ENCODE data around the gene NFE2L1.
"Not testable (repeated sequence)": the region's sequence is repeated elsewhere in the genome, so short reads cannot be mapped to it uniquely, and the experiment has no call there.

NFE2L1 gene

DNA sequence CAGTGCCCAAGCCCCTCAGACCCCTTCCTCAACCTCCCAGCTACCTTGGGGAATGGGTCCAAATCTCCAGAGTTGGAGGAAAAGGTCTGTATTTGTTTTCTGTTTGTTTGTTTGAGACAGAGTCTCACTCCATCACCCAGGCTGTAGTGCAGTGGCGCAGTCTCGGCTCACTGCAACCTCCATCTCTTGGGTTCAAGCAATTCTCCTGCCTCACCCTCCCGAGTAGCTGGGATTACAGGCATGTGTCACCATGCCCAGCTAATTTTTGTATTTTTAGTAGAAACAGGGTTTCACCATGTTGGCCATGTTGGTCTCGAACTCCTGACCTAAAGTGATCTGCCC lies 30.4 kb upstream of the NFE2L1 start:
- H3K4me1 ChIP-seq (ENCODE audit: control insufficient read depth in 1 of 2, insufficient read depth in 2 of 2, low read length in 2 of 2); DNase-seq; H4K91ac ChIP-seq (ENCODE audit: low read depth, low read length); H3K4me3 ChIP-seq (ENCODE audit: low read depth, low read length); H2AFZ ChIP-seq (ENCODE audit: insufficient read depth, low read length, poor library complexity); H4K12ac ChIP-seq (ENCODE audit: low read depth, low read length); H3K79me1 ChIP-seq (ENCODE audit: low read length); H3K27ac ChIP-seq (ENCODE audit: low read depth, low read length); H3K23ac ChIP-seq (ENCODE audit: low read length); H3K4me2 ChIP-seq (ENCODE audit: low read length); H2BK12ac ChIP-seq (ENCODE audit: low read length); H3K27me3 ChIP-seq (ENCODE audit: insufficient read depth, low read length); H2BK120ac ChIP-seq (ENCODE audit: insufficient read depth, low read length, poor library complexity); H3K36me3 ChIP-seq (ENCODE audit: control insufficient read depth in 1 of 2, insufficient read depth in 2 of 2, low read length in 2 of 2); H3K14ac ChIP-seq (ENCODE audit: low read length); H4K8ac ChIP-seq (ENCODE audit: low read depth, low read length); H2BK5ac ChIP-seq (ENCODE audit: low read depth, low read length, poor library complexity); H2AK5ac ChIP-seq (ENCODE audit: low read length); H3K79me2 ChIP-seq (ENCODE audit: control insufficient read depth, insufficient read depth, low read length, poor library complexity); H3K9ac ChIP-seq (ENCODE audit: low read length); H3K9me3 ChIP-seq (ENCODE audit: insufficient read depth, low read depth, low read length); H3K4ac ChIP-seq (ENCODE audit: low read depth, low read length); H3K18ac ChIP-seq (ENCODE audit: low read length): not testable (repeated sequence)
- WGBS (ENCODE audit: extremely low coverage, insufficient coverage, insufficient read length) = no CpG with 5 or more reads among the region's 4 CpGs

DNA sequence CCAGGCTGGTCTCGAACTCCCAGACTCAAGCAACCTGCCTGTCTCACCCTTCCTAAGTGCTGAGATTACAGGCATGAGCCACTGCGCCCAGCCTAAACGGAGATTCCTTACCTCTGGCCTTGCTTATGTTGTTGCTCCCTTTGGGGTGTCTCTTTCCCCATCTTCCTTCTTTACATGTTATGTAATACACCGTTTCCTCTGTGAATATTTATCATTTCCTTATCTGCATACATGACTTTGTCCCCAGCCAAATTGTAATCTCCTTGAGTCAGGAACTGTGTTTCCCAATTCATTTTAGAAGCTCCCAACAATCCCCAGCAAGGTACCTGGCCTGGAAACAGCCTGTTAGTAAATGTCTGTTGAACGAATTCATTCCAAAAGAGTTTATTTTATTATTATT lies 26.2 kb upstream of the NFE2L1 start:
- no peak overlapping the region for H2AK5ac ChIP-seq (ENCODE audit: low read length)
- H2AFZ ChIP-seq (ENCODE audit: insufficient read depth, low read length, poor library complexity) = no peak overlapping the region
- no peak overlapping the region for H2BK12ac ChIP-seq (ENCODE audit: low read length)
- H3K79me1 ChIP-seq (ENCODE audit: low read length) = no peaks in the 10 kb centered on the region
- no peak overlapping the region for H3K14ac ChIP-seq (ENCODE audit: low read length)
- no peak overlapping the region for H3K27ac ChIP-seq (ENCODE audit: low read depth, low read length)
- no peak overlapping the region for H3K23ac ChIP-seq (ENCODE audit: low read length)
- H3K9me3 ChIP-seq (ENCODE audit: insufficient read depth, low read depth, low read length) = peaks cover 4% of the 10 kb centered on the region
- no peak for DNase-seq
- H4K12ac ChIP-seq (ENCODE audit: low read depth, low read length) = no peak overlapping the region
- no peak overlapping the region for H4K91ac ChIP-seq (ENCODE audit: low read depth, low read length)
- no peaks in the 10 kb centered on the region for H3K79me2 ChIP-seq (ENCODE audit: control insufficient read depth, insufficient read depth, low read length, poor library complexity)
- WGBS (ENCODE audit: extremely low coverage, insufficient coverage, insufficient read length) = no CpG with 5 or more reads among the region's 5 CpGs
- peaks cover 22 to 23% of the 10 kb centered on the region in 2 experiments for H3K4me1 ChIP-seq (ENCODE audit: control insufficient read depth in 1 of 2, insufficient read depth in 2 of 2, low read length in 2 of 2)
- H3K18ac ChIP-seq (ENCODE audit: low read length) = no peak overlapping the region
- H3K4me2 ChIP-seq (ENCODE audit: low read length) = no peak overlapping the region
- H3K27me3 ChIP-seq (ENCODE audit: insufficient read depth, low read length) = peaks cover 17% of the 10 kb centered on the region
- no peak overlapping the region for H2BK120ac ChIP-seq (ENCODE audit: insufficient read depth, low read length, poor library complexity)
- no peak overlapping the region for H3K9ac ChIP-seq (ENCODE audit: low read length)
- no peak overlapping the region for H2BK5ac ChIP-seq (ENCODE audit: low read depth, low read length, poor library complexity)
- no peaks in the 10 kb centered on the region for H3K36me3 ChIP-seq (ENCODE audit: control insufficient read depth in 1 of 2, insufficient read depth in 2 of 2, low read length in 2 of 2)
- no peak overlapping the region for H3K4ac ChIP-seq (ENCODE audit: low read depth, low read length)
- no peak overlapping the region for H3K4me3 ChIP-seq (ENCODE audit: low read depth, low read length)
- H4K8ac ChIP-seq (ENCODE audit: low read depth, low read length) = no peak overlapping the region

DNA sequence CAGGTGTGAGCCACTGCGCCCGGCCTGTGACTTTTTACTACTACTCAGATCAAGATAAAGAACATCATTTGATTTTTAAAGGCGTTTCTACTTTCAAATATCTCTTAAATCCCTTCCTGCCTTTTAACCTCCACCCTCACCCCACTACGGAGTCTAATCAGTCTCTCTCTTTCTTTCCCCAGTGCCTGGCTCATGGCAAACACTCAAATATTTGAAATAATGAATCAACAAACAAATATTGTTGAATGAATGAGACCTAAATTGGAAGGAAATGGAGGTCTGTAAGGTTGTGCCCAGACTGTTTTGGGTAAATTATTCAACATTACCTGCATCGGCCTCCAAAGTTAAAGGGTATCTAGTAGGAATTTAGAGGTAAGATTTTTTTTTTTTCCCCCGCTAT lies 25.3 kb upstream of the NFE2L1 start:
- Histone ChIP-seq H3K4me1 (ENCODE audit: control insufficient read depth in 1 of 2, insufficient read depth in 2 of 2, low read length in 2 of 2) (peaks cover 22 to 23% of the 10 kb centered on the region in 2 experiments), H3K36me3 (ENCODE audit: control insufficient read depth in 1 of 2, insufficient read depth in 2 of 2, low read length in 2 of 2) (no peaks in the 10 kb centered on the region), H3K4me2 (ENCODE audit: low read length) (no peak overlapping the region), H2AFZ (ENCODE audit: insufficient read depth, low read length, poor library complexity) (no peak overlapping the region), H3K18ac (ENCODE audit: low read length) (no peak overlapping the region), H3K4ac (ENCODE audit: low read depth, low read length) (no peak overlapping the region), H3K9me3 (ENCODE audit: insufficient read depth, low read depth, low read length) (peaks cover 4% of the 10 kb centered on the region), H4K91ac (ENCODE audit: low read depth, low read length) (no peak overlapping the region), H2BK12ac (ENCODE audit: low read length) (no peak overlapping the region), H2BK120ac (ENCODE audit: insufficient read depth, low read length, poor library complexity) (no peak overlapping the region), H2BK5ac (ENCODE audit: low read depth, low read length, poor library complexity) (no peak overlapping the region), H3K79me1 (ENCODE audit: low read length) (no peaks in the 10 kb centered on the region), H3K27me3 (ENCODE audit: insufficient read depth, low read length) (peaks cover 17% of the 10 kb centered on the region), H3K79me2 (ENCODE audit: control insufficient read depth, insufficient read depth, low read length, poor library complexity) (no peaks in the 10 kb centered on the region), H4K12ac (ENCODE audit: low read depth, low read length) (no peak overlapping the region), H3K23ac (ENCODE audit: low read length) (no peak overlapping the region), H3K27ac (ENCODE audit: low read depth, low read length) (no peak overlapping the region), H3K4me3 (ENCODE audit: low read depth, low read length) (no peak overlapping the region), H2AK5ac (ENCODE audit: low read length) (no peak overlapping the region), H4K8ac (ENCODE audit: low read depth, low read length) (no peak overlapping the region), H3K9ac (ENCODE audit: low read length) (no peak overlapping the region), H3K14ac (ENCODE audit: low read length) (no peak overlapping the region)
- no CpG with 5 or more reads among the region's 6 CpGs for WGBS (ENCODE audit: extremely low coverage, insufficient coverage, insufficient read length)
- DNase-seq = no peak

DNA sequence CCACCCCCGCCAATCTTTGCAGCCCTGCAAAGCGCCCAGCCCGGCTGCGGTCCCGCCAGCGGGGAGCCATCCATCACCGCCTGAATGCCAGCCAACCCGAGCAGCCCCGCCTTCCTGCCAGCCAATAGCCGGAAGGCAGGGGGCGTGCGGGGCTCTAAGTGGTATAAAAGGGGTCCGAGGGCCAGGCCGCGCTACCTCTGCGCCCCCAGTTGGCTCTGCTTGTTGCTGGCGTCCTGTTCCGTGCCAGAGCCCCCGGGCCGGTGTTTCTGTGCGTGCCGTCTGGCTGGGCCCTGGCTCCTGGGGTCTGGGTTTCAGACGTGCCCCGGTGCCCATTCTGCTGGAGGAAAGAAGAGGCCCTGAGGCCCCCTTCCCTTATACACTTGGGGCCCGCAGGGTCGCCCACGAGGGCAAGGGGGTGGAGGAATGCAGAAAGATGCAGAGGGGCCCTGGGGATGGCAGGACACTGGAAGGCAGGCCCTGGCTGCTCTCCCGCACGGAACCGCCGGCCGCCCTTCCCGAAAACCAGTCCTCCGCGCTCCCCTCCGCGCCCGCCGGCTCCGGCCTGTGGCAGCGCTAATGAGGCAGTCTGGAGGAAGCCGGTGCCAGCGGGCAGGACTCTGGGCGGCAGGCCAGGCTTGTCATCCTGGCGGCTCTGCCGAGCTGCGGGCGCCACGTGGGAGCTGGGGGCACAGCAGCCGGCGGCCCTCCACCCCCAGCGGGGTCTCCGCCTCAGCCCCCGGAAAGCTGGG lies 24.6 kb upstream of the NFE2L1 start:
- Histone ChIP-seq H2BK5ac (ENCODE audit: low read depth, low read length, poor library complexity) (no peak overlapping the region), H3K27me3 (ENCODE audit: insufficient read depth, low read length) (peaks cover 17% of the 10 kb centered on the region), H2BK120ac (ENCODE audit: insufficient read depth, low read length, poor library complexity) (no peak overlapping the region), H3K14ac (ENCODE audit: low read length) (no peak overlapping the region), H3K9ac (ENCODE audit: low read length) (no peak overlapping the region), H3K18ac (ENCODE audit: low read length) (no peak overlapping the region), H3K27ac (ENCODE audit: low read depth, low read length) (no peak overlapping the region), H3K4ac (ENCODE audit: low read depth, low read length) (no peak overlapping the region), H3K36me3 (ENCODE audit: control insufficient read depth in 1 of 2, insufficient read depth in 2 of 2, low read length in 2 of 2) (no peaks in the 10 kb centered on the region), H3K4me2 (ENCODE audit: low read length) (peak overlapping the region; percentile 60), H3K9me3 (ENCODE audit: insufficient read depth, low read depth, low read length) (peaks cover 4% of the 10 kb centered on the region), H2AFZ (ENCODE audit: insufficient read depth, low read length, poor library complexity) (no peak overlapping the region), H3K79me2 (ENCODE audit: control insufficient read depth, insufficient read depth, low read length, poor library complexity) (no peaks in the 10 kb centered on the region), H3K4me3 (ENCODE audit: low read depth, low read length) (peak overlapping the region; percentile 25), H4K91ac (ENCODE audit: low read depth, low read length) (no peak overlapping the region), H4K12ac (ENCODE audit: low read depth, low read length) (no peak overlapping the region), H3K4me1 (ENCODE audit: control insufficient read depth in 1 of 2, insufficient read depth in 2 of 2, low read length in 2 of 2) (peaks cover 22 to 23% of the 10 kb centered on the region in 2 experiments), H2BK12ac (ENCODE audit: low read length) (no peak overlapping the region), H2AK5ac (ENCODE audit: low read length) (no peak overlapping the region), H4K8ac (ENCODE audit: low read depth, low read length) (no peak overlapping the region), H3K23ac (ENCODE audit: low read length) (no peak overlapping the region), H3K79me1 (ENCODE audit: low read length) (no peaks in the 10 kb centered on the region)
- peak; percentile 35 to 62 for DNase-seq
- WGBS (ENCODE audit: extremely low coverage, insufficient coverage, insufficient read length) = no CpG with 5 or more reads among the region's 54 CpGs
